Naive thymus-derived CD4-positive, alpha-beta T cell (primary cell): Measurements from ENCODE around the gene OR2Y1. TPM values are rescaled to one million over a fixed set of nuclear protein-coding genes. Genes with fewer than 3 reads are reported as not detected.

Source experiments
- ATAC-seq: fragments of 150-1000 bp; cut with Tn5 transposase; 2 replicates; pipeline ENCODE4 v1.10.0; 2021; ENCODE audit warnings: mild to moderate bottlenecking, moderate library complexity
- CTCF ChIA-PET: fragments of 350-600 bp; sonication (Branson Sonifier 250); formaldehyde crosslinking; loops from one replicate; lab custom pipeline; 2021; ENCODE audit warnings: antibody characterized with exemption; lab: Charles Lee
- POLR2A ChIA-PET: fragments of 350-600 bp; sonication (Branson Sonifier 250); formaldehyde crosslinking; loops from one replicate; lab custom pipeline; 2021; ENCODE audit warnings: antibody characterized with exemption, inconsistent platforms; lab: Charles Lee
- DNase-seq, 9 donors: peaks; one replicate each; pipeline versions ENCODE4 v3.0.0 to v3.0.0-alpha.2; 2020 to 2022; ENCODE audit warnings: mixed read lengths in 1 of 9
- H3K27ac ChIP-seq: one replicate; pipeline ENCODE4 v1.7.0; 2013; ENCODE audit warnings: mild to moderate bottlenecking, low read depth, low read length, moderate library complexity
- H3K27me3 ChIP-seq, 2 donors: one replicate each; pipeline ENCODE4 v1.7.0; 2013; ENCODE audit warnings: low read length in 2 of 2, mild to moderate bottlenecking in 2 of 2, moderate library complexity in 2 of 2; ENCODE audit not compliant: control insufficient read depth in 2 of 2, insufficient read depth in 2 of 2
- H3K36me3 ChIP-seq, 3 experiments: 1 replicate in 2 of 3; 2 replicates in 1 of 3; pipeline ENCODE4 v1.7.0; 2013; ENCODE audit warnings: low read length in 3 of 3, mild to moderate bottlenecking in 3 of 3, moderate library complexity in 1 of 3; ENCODE audit not compliant: insufficient read depth in 3 of 3, control insufficient read depth in 2 of 3
- H3K4me1 ChIP-seq, 2 donors: one replicate each; pipeline ENCODE4 v1.7.0; 2013; ENCODE audit warnings: low read length in 2 of 2, mild to moderate bottlenecking in 2 of 2, moderate library complexity in 1 of 2; ENCODE audit not compliant: control insufficient read depth in 2 of 2, insufficient read depth in 2 of 2
- H3K4me3 ChIP-seq: 2 replicates; pipeline ENCODE4 v1.7.0; 2013; ENCODE audit warnings: mild to moderate bottlenecking, low read length
- H3K9me3 ChIP-seq, 3 experiments: 1 replicate in 2 of 3; 2 replicates in 1 of 3; pipeline ENCODE4 v1.7.0; 2013; ENCODE audit warnings: low read length in 3 of 3; ENCODE audit not compliant: control insufficient read depth in 2 of 3
- H3K27ac Mint-ChIP-seq, 9 donors: one replicate each; pipeline ENCODE4 v1.8.0; 2020 to 2022; ENCODE audit warnings: mixed read lengths in 9 of 9, mild to moderate bottlenecking in 8 of 9, moderate library complexity in 5 of 9, inconsistent platforms in 2 of 9
- H3K27me3 Mint-ChIP-seq, 5 donors: one replicate each; pipeline ENCODE4 v1.8.0; 2021 to 2022; ENCODE audit warnings: mixed read lengths in 5 of 5, mild to moderate bottlenecking in 1 of 5
- H3K36me3 Mint-ChIP-seq, 5 donors: one replicate each; pipeline ENCODE4 v1.8.0; 2020 to 2022; ENCODE audit warnings: mixed read lengths in 5 of 5, mild to moderate bottlenecking in 3 of 5, inconsistent platforms in 1 of 5
- H3K4me1 Mint-ChIP-seq, 7 donors: one replicate each; pipeline ENCODE4 v1.8.0; 2020 to 2022; ENCODE audit warnings: mixed read lengths in 7 of 7, mild to moderate bottlenecking in 3 of 7, inconsistent platforms in 1 of 7
- H3K4me3 Mint-ChIP-seq, 10 donors: one replicate each; pipeline ENCODE4 v1.8.0; 2020 to 2022; ENCODE audit warnings: mild to moderate bottlenecking in 10 of 10, mixed read lengths in 10 of 10, moderate library complexity in 6 of 10, inconsistent platforms in 2 of 10
- H3K9me3 Mint-ChIP-seq, 11 donors: one replicate each; pipeline ENCODE4 v1.8.0; 2020 to 2022; ENCODE audit warnings: mixed read lengths in 11 of 11, mild to moderate bottlenecking in 4 of 11, inconsistent platforms in 1 of 11, moderate library complexity in 1 of 11
- intact Hi-C, 2 donors: fragments of 100-400 bp; cut with micrococcal nuclease; formaldehyde crosslinking; loops; one replicate each; pipeline ENCODE4 v1.15.1; 2023
- polyA plus RNA-seq, 2 donors: library from polyadenylated mRNA; unstranded; fragments of 300-500 nt; fragmentation: Illumina TruSeq; gene quantifications; one replicate each; pipeline ENCODE4 v1.2.3, GENCODE V29; 2021
- total RNA-seq, 6 experiments: library from RNA in 5 of 6; stranded (reverse) in 5 of 6; gene quantifications; 1 replicate in 5 of 6; 2 replicates in 1 of 6; pipeline ENCODE4 v1.2.3 and lab custom pipeline; 2021 to 2026

The OR2Y1 gene
- total and polyA plus RNA-seq, 7 experiments from 2014 or later, result not detected

DNA sequence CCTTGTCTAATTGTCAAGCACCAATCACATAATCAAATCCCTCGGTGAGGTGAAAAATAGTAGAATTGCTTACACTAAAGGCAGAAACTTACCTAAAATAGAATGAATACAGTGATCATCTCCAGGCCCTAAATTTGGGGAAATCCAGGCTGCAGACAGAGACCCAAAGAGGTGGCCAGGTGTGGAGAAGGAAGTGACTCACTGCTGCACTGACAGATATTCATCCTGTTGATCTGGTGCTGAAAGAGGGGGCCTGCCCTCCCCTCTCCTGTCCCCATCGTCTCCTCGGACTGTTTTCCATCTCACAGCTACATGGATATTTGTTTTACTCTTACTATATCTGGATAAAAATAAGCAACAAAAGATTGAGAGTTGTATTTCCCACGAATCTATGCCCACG, 15.9 kb downstream of the OR2Y1 start:
- H3K9me3 ChIP-seq, result no peaks in the 10 kb centered on the region
- H3K36me3 Mint-ChIP-seq, result no peaks in the 10 kb centered on the region
- DNase-seq, result no peak
- no peaks in the 10 kb centered on the region for H3K36me3 ChIP-seq
- ChIA-PET CTCF (no interaction called here), POLR2A (interaction anchor here (0.5 to 1.9 kb wide), 2 partner anchors 36 to 77 kb away, joined by 3 to 6 read pairs; no protein-coding TSS in a partner anchor)
- no peaks in the 10 kb centered on the region for H3K27me3 ChIP-seq
- peaks cover 1 to 18% (median 14%) of the 10 kb centered on the region in 7 donors for H3K4me1 Mint-ChIP-seq
- no peak for ATAC-seq
- no peak overlapping the region for H3K4me3 ChIP-seq
- peaks cover 0 to 2% (median 0%) of the 10 kb centered on the region in 11 donors for H3K9me3 Mint-ChIP-seq
- peaks cover 0 to 8% of the 10 kb centered on the region in 2 donors for H3K4me1 ChIP-seq
- H3K4me3 Mint-ChIP-seq, result no peak overlapping the region
- no peak overlapping the region for H3K27ac ChIP-seq
- H3K27me3 Mint-ChIP-seq, result peaks cover 0 to 25% (median 16%) of the 10 kb centered on the region in 5 donors
- no peak overlapping the region for H3K27ac Mint-ChIP-seq
- intact Hi-C loops, result no loop called here

GRCh38 chr5:180720486-180720885, 19.4 kb downstream of the OR2Y1 start:
- Histone ChIP-seq H3K4me3 (no peak overlapping the region), H3K4me1 (peaks cover 0 to 16% of the 10 kb centered on the region in 2 donors), H3K36me3 (no peaks in the 10 kb centered on the region), H3K27me3 (no peaks in the 10 kb centered on the region), H3K9me3 (no peaks in the 10 kb centered on the region), H3K27ac (no peak overlapping the region)
- H3K27ac Mint-ChIP-seq, result no peak overlapping the region
- POLR2A ChIA-PET, result interaction anchor here (0.6 to 0.7 kb wide), 2 partner anchors 35 to 448 kb away, joined by 3 read pairs; no protein-coding TSS in a partner anchor
- CTCF ChIA-PET, result interaction anchor here (0.7 kb wide), 1 partner anchor 442 kb away, joined by 3 read pairs; no protein-coding TSS in a partner anchor
- ATAC-seq (no peak), DNase-seq (no peak)
- H3K36me3 Mint-ChIP-seq, result no peaks in the 10 kb centered on the region
- H3K9me3 Mint-ChIP-seq, result peaks cover 0 to 2% (median 0%) of the 10 kb centered on the region in 11 donors
- H3K4me1 Mint-ChIP-seq, result peaks cover 6 to 24% (median 21%) of the 10 kb centered on the region in 7 donors
- intact Hi-C loops, result no loop called here
- peaks cover 0 to 11% (median 0%) of the 10 kb centered on the region in 5 donors for H3K27me3 Mint-ChIP-seq
- H3K4me3 Mint-ChIP-seq, result no peak overlapping the region

- Histone ChIP-seq H3K4me3 (no peak overlapping the region), H3K9me3 (no peaks in the 10 kb centered on the region), H3K27ac (no peak overlapping the region), H3K4me1 (peaks cover 0 to 16% of the 10 kb centered on the region in 2 donors), H3K27me3 (no peaks in the 10 kb centered on the region), H3K36me3 (no peaks in the 10 kb centered on the region)
- intact Hi-C loops, result loop anchor here (2.0 kb wide), 3 partner anchors 31 to 101 kb away; partner anchors contain the start of gene FLT4 (in 1 of the 2)
- Mint-ChIP-seq H3K4me3 (no peak overlapping the region), H3K27ac (no peak overlapping the region), H3K9me3 (peaks cover 0 to 2% (median 0%) of the 10 kb centered on the region in 11 donors), H3K27me3 (peaks cover 0 to 11% (median 0%) of the 10 kb centered on the region in 5 donors), H3K36me3 (peaks cover 0 to 2% (median 0%) of the 10 kb centered on the region in 5 donors), H3K4me1 (peaks cover 6 to 24% (median 19%) of the 10 kb centered on the region in 7 donors)
- ChIA-PET CTCF (interaction anchor here (0.6 to 4.7 kb wide), 7 partner anchors 25 to 441 kb away, joined by 3 to 43 read pairs (median 5); no protein-coding TSS in a partner anchor), POLR2A (interaction anchor here (0.8 to 2.3 kb wide), 2 partner anchors 35 to 44 kb away, joined by 3 to 15 read pairs; no protein-coding TSS in a partner anchor)
- ATAC-seq (no peak), DNase-seq (no peak)
Observed at GRCh38 chr5:180719781-180720180, 20.1 kb downstream of the OR2Y1 start.

GRCh38 chr5:180718810-180719453, 20.9 kb downstream of the OR2Y1 start:
- CTCF ChIA-PET, result interaction anchor here (0.6 to 4.7 kb wide), 13 partner anchors 10 to 390 kb away, joined by 3 to 43 read pairs (median 5); no protein-coding TSS in a partner anchor
- no peaks in the 10 kb centered on the region for H3K36me3 ChIP-seq
- H3K4me1 Mint-ChIP-seq, result peaks cover 6 to 21% (median 17%) of the 10 kb centered on the region in 7 donors
- DNase-seq (peak in 7 of 9 donors; percentile 32 to 71 (median 63)), ATAC-seq (no peak)
- peaks cover 0 to 16% of the 10 kb centered on the region in 2 donors for H3K4me1 ChIP-seq
- H3K4me3 Mint-ChIP-seq, result no peak overlapping the region
- no peak overlapping the region for H3K27ac ChIP-seq
- no peak overlapping the region for H3K4me3 ChIP-seq
- peaks cover 0 to 5% (median 1%) of the 10 kb centered on the region in 11 donors for H3K9me3 Mint-ChIP-seq
- no peaks in the 10 kb centered on the region for H3K9me3 ChIP-seq
- peak overlapping the region in 3 of 9 donors; percentile 1 to 54 (median 14) for H3K27ac Mint-ChIP-seq
- POLR2A ChIA-PET, result interaction anchor here (0.8 to 2.3 kb wide), 5 partner anchors 17 to 112 kb away, joined by 3 to 15 read pairs (median 3); no protein-coding TSS in a partner anchor
- peaks cover 0 to 6% (median 0%) of the 10 kb centered on the region in 5 donors for H3K36me3 Mint-ChIP-seq
- intact Hi-C loops, result loop anchor here (1.0 to 2.0 kb wide), 11 partner anchors 30 to 426 kb away; partner anchors contain the start of gene FLT4 (in 1 of the 2)
- H3K27me3 Mint-ChIP-seq, result peaks cover 0 to 15% (median 0%) of the 10 kb centered on the region in 5 donors
- no peaks in the 10 kb centered on the region for H3K27me3 ChIP-seq

- H3K27me3 ChIP-seq, result no peaks in the 10 kb centered on the region
- peaks cover 0 to 16% of the 10 kb centered on the region in 2 donors for H3K4me1 ChIP-seq
- Mint-ChIP-seq H3K36me3 (peaks cover 0 to 12% (median 6%) of the 10 kb centered on the region in 5 donors), H3K9me3 (peaks cover 0 to 14% (median 4%) of the 10 kb centered on the region in 11 donors), H3K27me3 (peaks cover 0 to 15% (median 0%) of the 10 kb centered on the region in 5 donors), H3K27ac (peak overlapping the region in 5 of 9 donors; percentile 11 to 71 (median 53)), H3K4me1 (peaks cover 6 to 21% (median 17%) of the 10 kb centered on the region in 7 donors), H3K4me3 (peak overlapping the region in 1 of 10 donors; percentile 48)
- no peak overlapping the region for H3K27ac ChIP-seq
- intact Hi-C loops, result loop anchor here (1.0 to 2.0 kb wide), 11 partner anchors 29 to 425 kb away; partner anchors contain the start of gene FLT4 (in 1 of the 2)
- no peaks in the 10 kb centered on the region for H3K9me3 ChIP-seq
- ATAC-seq (no peak), DNase-seq (no peak)
- H3K36me3 ChIP-seq, result no peaks in the 10 kb centered on the region
- POLR2A ChIA-PET, result interaction anchor here (0.9 to 2.3 kb wide), 3 partner anchors 33 to 113 kb away, joined by 3 to 15 read pairs (median 3); no protein-coding TSS in a partner anchor
- CTCF ChIA-PET, result interaction anchor here (0.7 to 4.7 kb wide), 9 partner anchors 9 to 68 kb away, joined by 3 to 43 read pairs (median 5); no protein-coding TSS in a partner anchor
- no peak overlapping the region for H3K4me3 ChIP-seq
Observed at GRCh38 chr5:180717989-180718388, 21.9 kb downstream of the OR2Y1 start.

DNA sequence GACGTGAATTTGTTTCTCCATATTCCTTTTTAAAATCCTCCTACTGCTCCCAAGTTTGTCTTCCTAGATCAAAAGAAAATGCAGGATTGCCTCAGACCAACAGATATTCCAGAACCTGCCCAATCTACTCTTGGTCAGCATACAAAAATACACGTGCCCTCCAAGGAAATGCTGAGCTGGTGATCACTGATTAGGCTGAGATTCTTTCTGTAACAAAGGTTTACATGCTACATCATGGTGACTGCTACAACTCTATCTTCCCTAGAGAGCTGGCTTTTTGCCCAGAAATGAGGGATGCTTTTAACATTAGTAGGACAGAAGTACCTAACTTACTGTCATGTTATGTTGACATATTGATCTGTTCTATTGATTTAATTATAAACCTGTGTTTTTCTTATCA, 35.5 kb downstream of the OR2Y1 start:
- Histone ChIP-seq H3K27me3 (no peaks in the 10 kb centered on the region), H3K4me3 (no peak overlapping the region), H3K4me1 (no peaks in the 10 kb centered on the region), H3K36me3 (no peaks in the 10 kb centered on the region), H3K27ac (no peak overlapping the region), H3K9me3 (no peaks in the 10 kb centered on the region)
- intact Hi-C loops, result no loop called here
- peaks cover 0 to 9% (median 1%) of the 10 kb centered on the region in 11 donors for H3K9me3 Mint-ChIP-seq
- peaks cover 0 to 5% (median 0%) of the 10 kb centered on the region in 5 donors for H3K27me3 Mint-ChIP-seq
- H3K4me3 Mint-ChIP-seq, result no peak overlapping the region
- POLR2A ChIA-PET, result no interaction called here
- CTCF ChIA-PET, result no interaction called here
- peak overlapping the region in 2 of 9 donors; percentile 9 to 32 for H3K27ac Mint-ChIP-seq
- peaks cover 0 to 10% (median 8%) of the 10 kb centered on the region in 7 donors for H3K4me1 Mint-ChIP-seq
- DNase-seq, result peak in 1 of 9 donors; percentile 7
- ATAC-seq, result no peak
- H3K36me3 Mint-ChIP-seq, result peaks cover 0 to 1% (median 0%) of the 10 kb centered on the region in 5 donors
